ENCODE measurements around the gene FANCC. TPM values are rescaled to one million over a fixed set of nuclear protein-coding genes. Genes with fewer than 3 reads are reported as not detected.

FANCC gene
- total and polyA plus RNA-seq, 12 donors: 1.9 to 6.1 (median 3.3) TPM

DNA sequence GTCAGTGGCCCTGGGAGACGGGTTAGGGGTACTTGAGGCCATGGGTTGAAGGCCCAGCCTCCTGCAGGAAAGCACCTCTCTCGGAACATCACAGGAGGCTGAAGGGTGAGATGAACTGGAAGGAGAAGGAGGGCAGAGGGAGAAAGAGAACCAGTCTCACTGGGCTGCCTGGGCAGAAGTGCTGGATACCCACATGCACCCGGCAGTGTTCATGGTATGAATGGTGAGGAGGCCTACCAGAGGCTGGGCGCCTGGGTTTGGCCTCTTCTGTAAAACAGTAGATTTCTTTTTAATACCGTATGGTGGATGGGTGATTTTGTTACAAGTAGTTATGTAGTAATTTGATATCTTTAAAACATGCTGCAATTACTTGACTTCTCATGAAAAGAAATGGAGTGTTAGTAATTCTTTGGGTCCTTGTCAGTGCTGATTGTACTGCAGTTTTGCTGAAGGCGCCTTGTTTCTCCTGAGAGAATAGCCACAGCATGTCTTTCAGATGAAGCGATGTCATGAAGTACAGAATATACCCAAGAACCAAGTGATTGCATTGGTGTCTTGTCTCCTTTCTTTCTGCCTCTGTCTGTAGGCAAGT, 258.6 kb downstream of the FANCC start:
- WGBS, 4 donors: 75 to 91% (median 86%) methylated on average over 7 of the region's 7 CpGs
- Histone ChIP-seq H3K27me3 (no peaks in the 10 kb centered on the region), H3K4me1 (replicated peaks in 1 of 2) (peaks cover 22 to 71% of the 10 kb centered on the region in 2 donors), H3K9me3 (replicated peaks in 1 of 3) (no peaks in the 10 kb centered on the region), H3K36me3 (replicated peaks in 1 of 2) (peaks cover 0 to 33% of the 10 kb centered on the region in 2 donors), H3K27ac (peak overlapping the region in 2 of 5 donors; percentile 27 to 51), H3K4me3 (no peak overlapping the region)
- intact Hi-C loops (cut with DNase I): no loop called here
- no peak for TF ChIP-seq POLR2A (IDR thresholded peaks at IDR 0.05)
- TF ChIP-seq, protein P1, sequence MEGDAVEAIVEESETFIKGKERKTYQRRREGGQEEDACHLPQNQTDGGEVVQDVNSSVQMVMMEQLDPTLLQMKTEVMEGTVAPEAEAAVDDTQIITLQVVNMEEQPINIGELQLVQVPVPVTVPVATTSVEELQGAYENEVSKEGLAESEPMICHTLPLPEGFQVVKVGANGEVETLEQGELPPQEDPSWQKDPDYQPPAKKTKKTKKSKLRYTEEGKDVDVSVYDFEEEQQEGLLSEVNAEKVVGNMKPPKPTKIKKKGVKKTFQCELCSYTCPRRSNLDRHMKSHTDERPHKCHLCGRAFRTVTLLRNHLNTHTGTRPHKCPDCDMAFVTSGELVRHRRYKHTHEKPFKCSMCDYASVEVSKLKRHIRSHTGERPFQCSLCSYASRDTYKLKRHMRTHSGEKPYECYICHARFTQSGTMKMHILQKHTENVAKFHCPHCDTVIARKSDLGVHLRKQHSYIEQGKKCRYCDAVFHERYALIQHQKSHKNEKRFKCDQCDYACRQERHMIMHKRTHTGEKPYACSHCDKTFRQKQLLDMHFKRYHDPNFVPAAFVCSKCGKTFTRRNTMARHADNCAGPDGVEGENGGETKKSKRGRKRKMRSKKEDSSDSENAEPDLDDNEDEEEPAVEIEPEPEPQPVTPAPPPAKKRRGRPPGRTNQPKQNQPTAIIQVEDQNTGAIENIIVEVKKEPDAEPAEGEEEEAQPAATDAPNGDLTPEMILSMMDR (IDR thresholded peaks at IDR 0.05): no peak
- no peak for DNase-seq

DNA sequence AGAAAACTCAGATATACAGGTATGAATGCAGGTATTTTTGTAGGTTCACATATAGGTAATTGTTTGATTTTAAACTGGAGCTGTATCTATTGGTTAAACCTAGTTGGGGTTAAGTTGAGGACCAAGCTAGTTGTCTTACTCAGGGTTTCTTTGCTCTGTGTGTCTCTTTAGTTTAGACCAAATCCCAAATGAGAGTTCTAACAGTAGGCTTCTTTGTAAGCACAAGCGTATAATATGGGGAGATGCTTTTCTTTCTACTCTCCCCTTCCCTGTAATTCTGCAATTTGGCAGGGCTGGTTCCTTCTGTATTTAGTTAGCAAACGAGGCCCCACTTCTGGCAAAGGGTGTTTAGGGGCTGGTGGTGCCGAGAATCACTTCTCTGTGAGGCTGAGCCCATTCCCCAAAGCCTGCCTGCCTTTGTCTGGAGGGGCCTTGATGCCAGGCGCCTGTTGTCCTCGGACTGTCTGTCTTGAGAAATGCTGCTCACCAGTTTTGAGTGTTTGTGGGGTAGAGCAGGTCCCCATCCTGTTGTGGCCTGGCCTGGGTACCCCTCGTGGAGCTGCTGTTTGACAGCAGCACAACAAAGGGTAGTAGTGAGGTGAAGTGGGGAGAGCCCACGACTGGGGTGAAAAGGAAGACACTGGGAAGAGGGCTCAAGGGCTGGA, 259.3 kb downstream of the FANCC start:
- intact Hi-C loops (cut with DNase I): no loop called here

DNA sequence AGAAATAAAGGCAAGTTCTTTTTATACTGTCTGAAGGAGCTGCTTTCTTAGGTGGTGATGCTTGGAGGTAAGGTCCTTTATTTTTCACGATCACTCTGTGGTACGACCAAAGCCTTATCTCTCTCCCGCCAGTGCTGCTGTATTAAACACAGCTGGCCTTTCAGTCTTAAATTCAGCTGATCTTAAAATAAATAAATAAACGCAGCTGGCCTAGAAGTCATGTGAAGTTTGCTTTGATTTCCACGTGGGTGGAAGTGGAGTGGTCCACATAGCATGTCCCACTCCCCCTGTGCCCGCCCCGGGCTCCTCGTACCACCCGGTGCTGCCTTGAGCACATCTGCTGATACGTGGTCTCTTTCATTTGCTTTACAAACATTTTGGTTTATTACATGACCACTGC, 260.4 kb downstream of the FANCC start:
- Histone ChIP-seq H3K9me3 (replicated peaks in 1 of 3) (no peaks in the 10 kb centered on the region), H3K4me3 (no peak overlapping the region), H3K36me3 (replicated peaks in 1 of 2) (peaks cover 0 to 15% of the 10 kb centered on the region in 2 donors), H3K27me3 (no peaks in the 10 kb centered on the region), H3K27ac (peak overlapping the region in 1 of 5 donors; percentile 78), H3K4me1 (replicated peaks in 1 of 2) (peaks cover 22 to 64% of the 10 kb centered on the region in 2 donors)
- WGBS, 4 donors: 53 to 59% (median 57%) methylated on average over 10 of the region's 10 CpGs
- intact Hi-C loops (cut with DNase I): no loop called here
- DNase-seq: no peak
- TF ChIP-seq, protein P1 (IDR thresholded peaks at IDR 0.05): no peak
- no peak for TF ChIP-seq POLR2A (IDR thresholded peaks at IDR 0.05)

More for the DNA sequence above, 259.3 kb downstream of the FANCC start:
- WGBS, 4 donors: 75 to 87% (median 82%) methylated on average over 7 of the region's 7 CpGs
- Histone ChIP-seq H3K4me1 (replicated peaks in 1 of 2) (peaks cover 22 to 66% of the 10 kb centered on the region in 2 donors), H3K27me3 (no peaks in the 10 kb centered on the region), H3K4me3 (no peak overlapping the region), H3K9me3 (replicated peaks in 1 of 3) (no peaks in the 10 kb centered on the region), H3K27ac (peak overlapping the region in 2 of 5 donors; percentile 27 to 51), H3K36me3 (replicated peaks in 1 of 2) (peaks cover 0 to 26% of the 10 kb centered on the region in 2 donors)
- no peak for DNase-seq
- TF ChIP-seq POLR2A (IDR thresholded peaks at IDR 0.05): no peak
- TF ChIP-seq, protein P1 (IDR thresholded peaks at IDR 0.05): no peak

DNA sequence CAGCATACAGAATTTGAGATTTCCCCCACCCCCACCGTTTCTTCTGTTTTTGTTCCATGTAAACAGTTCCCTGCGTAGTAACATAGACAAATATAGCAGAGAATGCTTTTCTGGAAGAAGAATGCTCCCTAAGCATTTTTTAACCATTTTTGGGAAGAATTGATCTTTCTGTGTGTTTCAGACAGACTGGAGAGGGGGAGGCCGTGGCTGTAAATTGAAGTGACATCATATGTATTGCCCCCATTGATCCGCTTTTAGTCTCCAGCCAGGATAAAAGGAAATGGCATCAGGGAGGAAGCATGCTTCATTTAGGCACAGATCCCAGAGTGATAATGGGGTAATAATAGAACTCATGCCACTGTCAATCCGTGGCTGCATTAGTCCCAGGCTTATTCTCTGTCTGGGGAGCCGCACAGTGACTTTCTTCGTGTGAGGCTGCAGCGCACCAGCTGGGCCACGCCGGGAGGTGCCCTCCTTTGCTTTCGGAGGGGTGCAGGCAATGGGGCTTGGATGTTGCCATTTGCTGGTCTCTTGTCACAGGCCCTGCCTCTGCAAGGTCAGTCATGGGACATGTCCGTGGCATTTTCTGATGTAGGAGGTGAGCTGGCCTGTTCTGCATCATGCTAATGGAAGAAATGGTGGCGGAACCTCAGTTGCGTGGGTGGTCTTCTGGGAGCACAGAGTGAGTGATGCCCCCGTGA, 261.5 kb downstream of the FANCC start:
- TF ChIP-seq POLR2A (IDR thresholded peaks at IDR 0.05): no peak
- TF ChIP-seq, protein P1 (IDR thresholded peaks at IDR 0.05): no peak
- Histone ChIP-seq H3K27ac (peak overlapping the region in 4 of 5 donors; percentile 28 to 78 (median 62)), H3K4me1 (replicated peaks in 1 of 2) (peaks cover 22 to 62% of the 10 kb centered on the region in 2 donors), H3K9me3 (replicated peaks in 1 of 3) (no peaks in the 10 kb centered on the region), H3K36me3 (replicated peaks in 1 of 2) (peaks cover 0 to 4% of the 10 kb centered on the region in 2 donors), H3K4me3 (peak overlapping the region in 1 of 4 donors; percentile 25), H3K27me3 (no peaks in the 10 kb centered on the region)
- DNase-seq: peak in 1 of 7 donors; percentile 39
- intact Hi-C loops (cut with DNase I): no loop called here
- 40 to 47% (median 45%) methylated on average over 15 of the region's 15 CpGs for WGBS, 4 donors
